OCI-LY1 (cell line): ENCODE results near the gene CTNNA3.

Experiments
- H2AFZ ChIP-seq: fragments of 200-600 bp; sonication (generic), shearing (Covaris generic); 2 replicates; pipeline ENCODE4 v1.6.0; 2014; ENCODE audit warnings: antibody characterized with exemption, mild to moderate bottlenecking, low read length
- H3F3A ChIP-seq: fragments of 200-600 bp; sonication (generic), shearing (Covaris generic); 2 replicates; pipeline ENCODE4 v1.6.0; 2014; ENCODE audit warnings: mild to moderate bottlenecking, antibody characterized with exemption, low read length, moderate library complexity; ENCODE audit not compliant: insufficient read depth
- H3K27ac ChIP-seq: fragments of 200-600 bp; sonication (generic); 2 replicates; pipeline ENCODE4 v1.5.1; 2014; ENCODE audit warnings: low read length, mixed run types, mild to moderate bottlenecking, low read depth; ENCODE audit not compliant: poor library complexity, severe bottlenecking
- H3K27me3 ChIP-seq: fragments of 200-600 bp; sonication (generic); 2 replicates; pipeline ENCODE4 v1.6.0; 2014; ENCODE audit warnings: antibody characterized with exemption, mild to moderate bottlenecking, low read length, moderate library complexity; ENCODE audit not compliant: insufficient read depth
- H3K36me3 ChIP-seq: fragments of 200-600 bp; sonication (generic); 2 replicates; pipeline ENCODE4 v1.6.1; 2014; ENCODE audit warnings: mild to moderate bottlenecking, antibody characterized with exemption, low read length, moderate library complexity, mixed read lengths; ENCODE audit not compliant: insufficient read depth
- H3K4me1 ChIP-seq: fragments of 200-600 bp; sonication (generic); 2 replicates; pipeline ENCODE4 v1.5.1; 2014; ENCODE audit warnings: mild to moderate bottlenecking, low read length, moderate library complexity; ENCODE audit not compliant: insufficient read depth, severe bottlenecking
- H3K4me2 ChIP-seq: fragments of 200-600 bp; sonication (generic), shearing (Covaris generic); 2 replicates; pipeline ENCODE4 v1.6.1; 2014; ENCODE audit warnings: low read length
- H3K4me3 ChIP-seq: fragments of 200-600 bp; sonication (generic); 2 replicates; pipeline ENCODE4 v1.5.1; 2014; ENCODE audit warnings: low read length, low read depth, mild to moderate bottlenecking, mixed read lengths; ENCODE audit not compliant: poor library complexity, severe bottlenecking
- H3K79me2 ChIP-seq: fragments of 200-600 bp; shearing (Covaris generic); 2 replicates; pipeline ENCODE4 v1.6.1; 2016; ENCODE audit warnings: mixed run types, low read length, mixed read lengths; ENCODE audit not compliant: insufficient read depth
- H3K9ac ChIP-seq: fragments of 200-600 bp; sonication (generic), shearing (Covaris generic); 2 replicates; pipeline ENCODE4 v1.6.1; 2014; ENCODE audit warnings: mild to moderate bottlenecking, low read length, mixed read lengths
- H3K9me2 ChIP-seq: fragments of 200-600 bp; sonication (generic), shearing (Covaris generic); 2 replicates; pipeline ENCODE4 v1.6.1; 2014; ENCODE audit warnings: low read depth, mild to moderate bottlenecking, low read length, mixed read lengths
- H3K9me3 ChIP-seq: fragments of 200-600 bp; shearing (Covaris generic); 2 replicates; pipeline ENCODE4 v1.6.1; 2014; ENCODE audit warnings: low read length, mixed read lengths
- H4K20me1 ChIP-seq: fragments of 200-600 bp; sonication (generic), shearing (Covaris generic); 2 replicates; pipeline ENCODE4 v1.6.0; 2016; ENCODE audit warnings: mild to moderate bottlenecking, low read length; ENCODE audit not compliant: insufficient read depth
- EZH2 ChIP-seq: fragments of 200-600 bp; sonication (generic), shearing (Covaris generic); IDR thresholded peaks from 2 replicates; pipeline ENCODE4 v1.8.0; 2017; ENCODE audit warnings: borderline replicate concordance, mixed run types, mild to moderate bottlenecking, antibody characterized with exemption, low read length, moderate library complexity, mixed read lengths
- TF ChIP-seq, protein P1 (sequence below): fragments of 200-600 bp; sonication (generic), shearing (Covaris generic); IDR thresholded peaks from 2 replicates; pipeline ENCODE4 v1.5.1; 2017; ENCODE audit warnings: mild to moderate bottlenecking, antibody characterized with exemption, low read length, moderate library complexity, mixed read lengths

Gene CTNNA3

GRCh38 chr10:66934711-66935110, 761.3 kb downstream of the CTNNA3 start:
- H3K4me1 ChIP-seq, result no peaks in the 10 kb centered on the region
- H2AFZ ChIP-seq, result no peak overlapping the region
- no peaks in the 10 kb centered on the region for H3K9me3 ChIP-seq
- H3K4me3 ChIP-seq, result no peak overlapping the region
- H3K27me3 ChIP-seq, result no peaks in the 10 kb centered on the region
- H3K4me2 ChIP-seq, result no peak overlapping the region
- no peaks in the 10 kb centered on the region for H3K9me2 ChIP-seq
- H3K36me3 ChIP-seq, result no peaks in the 10 kb centered on the region
- no peaks in the 10 kb centered on the region for H3F3A ChIP-seq
- no peak for TF ChIP-seq EZH2
- TF ChIP-seq, protein P1, sequence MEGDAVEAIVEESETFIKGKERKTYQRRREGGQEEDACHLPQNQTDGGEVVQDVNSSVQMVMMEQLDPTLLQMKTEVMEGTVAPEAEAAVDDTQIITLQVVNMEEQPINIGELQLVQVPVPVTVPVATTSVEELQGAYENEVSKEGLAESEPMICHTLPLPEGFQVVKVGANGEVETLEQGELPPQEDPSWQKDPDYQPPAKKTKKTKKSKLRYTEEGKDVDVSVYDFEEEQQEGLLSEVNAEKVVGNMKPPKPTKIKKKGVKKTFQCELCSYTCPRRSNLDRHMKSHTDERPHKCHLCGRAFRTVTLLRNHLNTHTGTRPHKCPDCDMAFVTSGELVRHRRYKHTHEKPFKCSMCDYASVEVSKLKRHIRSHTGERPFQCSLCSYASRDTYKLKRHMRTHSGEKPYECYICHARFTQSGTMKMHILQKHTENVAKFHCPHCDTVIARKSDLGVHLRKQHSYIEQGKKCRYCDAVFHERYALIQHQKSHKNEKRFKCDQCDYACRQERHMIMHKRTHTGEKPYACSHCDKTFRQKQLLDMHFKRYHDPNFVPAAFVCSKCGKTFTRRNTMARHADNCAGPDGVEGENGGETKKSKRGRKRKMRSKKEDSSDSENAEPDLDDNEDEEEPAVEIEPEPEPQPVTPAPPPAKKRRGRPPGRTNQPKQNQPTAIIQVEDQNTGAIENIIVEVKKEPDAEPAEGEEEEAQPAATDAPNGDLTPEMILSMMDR, result no peak
- H3K27ac ChIP-seq, result no peak overlapping the region
- H3K9ac ChIP-seq, result no peak overlapping the region
- H3K79me2 ChIP-seq, result no peaks in the 10 kb centered on the region
- H4K20me1 ChIP-seq, result no peaks in the 10 kb centered on the region

DNA sequence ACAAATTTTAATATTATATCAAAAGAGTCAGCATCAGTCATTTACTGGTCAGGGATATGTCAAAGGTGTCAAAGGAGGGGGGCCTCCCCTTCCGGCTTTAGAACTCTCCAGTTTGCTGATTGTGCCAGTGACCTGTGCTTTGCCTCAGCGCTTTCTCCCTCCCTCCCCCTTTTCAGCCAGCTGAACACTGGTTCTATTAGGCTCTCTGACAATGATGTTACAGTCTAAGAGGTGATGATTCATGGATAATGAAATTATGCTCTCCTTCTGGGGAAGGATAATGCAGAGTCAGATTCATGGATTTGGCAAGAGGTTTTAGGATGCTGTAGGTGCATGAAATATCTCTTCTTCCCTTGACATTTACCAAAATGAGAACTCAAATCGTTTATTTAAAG, 764.0 kb downstream of the CTNNA3 start:
- H3K4me2 ChIP-seq, result no peak overlapping the region
- H3K36me3 ChIP-seq, result no peaks in the 10 kb centered on the region
- no peak for TF ChIP-seq EZH2
- TF ChIP-seq, protein P1, result no peak
- H3K9me2 ChIP-seq, result no peaks in the 10 kb centered on the region
- no peaks in the 10 kb centered on the region for H3K79me2 ChIP-seq
- no peak overlapping the region for H3K9ac ChIP-seq
- no peaks in the 10 kb centered on the region for H4K20me1 ChIP-seq
- H3K4me3 ChIP-seq, result no peak overlapping the region
- H3F3A ChIP-seq, result no peaks in the 10 kb centered on the region
- H3K27me3 ChIP-seq, result no peaks in the 10 kb centered on the region
- no peaks in the 10 kb centered on the region for H3K4me1 ChIP-seq
- no peak overlapping the region for H3K27ac ChIP-seq
- no peak overlapping the region for H2AFZ ChIP-seq
- H3K9me3 ChIP-seq, result no peaks in the 10 kb centered on the region

- Histone ChIP-seq H3K27ac (no peak overlapping the region), H3K79me2 (no peaks in the 10 kb centered on the region)
These were observed 764.6 kb downstream of the CTNNA3 start for GRCh38 chr10:66931340-66931948.

More at GRCh38 chr10:66931340-66931948, 764.6 kb downstream of the CTNNA3 start:
- Histone ChIP-seq H3K9me3 (no peaks in the 10 kb centered on the region), H2AFZ (no peak overlapping the region), H3F3A (no peaks in the 10 kb centered on the region), H3K9me2 (no peaks in the 10 kb centered on the region), H3K9ac (no peak overlapping the region), H3K4me3 (no peak overlapping the region), H3K27me3 (no peaks in the 10 kb centered on the region), H3K4me2 (no peak overlapping the region), H3K4me1 (no peaks in the 10 kb centered on the region), H4K20me1 (no peaks in the 10 kb centered on the region), H3K36me3 (no peaks in the 10 kb centered on the region)
- TF ChIP-seq, protein P1, result peak; percentile 89
- no peak for TF ChIP-seq EZH2
